Thymus (tissue), 11 donors: Measurements from ENCODE around the gene GABBR1. TPM values are rescaled to one million over a fixed set of nuclear protein-coding genes. Genes with fewer than 3 reads are reported as not detected.
A peak's percentile ranks its signal among the peaks of the same experiment; 100 is the strongest.

Experiments
- DNase-seq, 9 donors: peaks; one replicate each; pipeline ENCODE4 v3.0.0-alpha.2; 2013; ENCODE audit warnings: low spot score in 9 of 9, low read depth in 6 of 9, missing footprints in 1 of 9
- H3K27ac ChIP-seq, 2 donors: one replicate each; pipeline ENCODE4 v1.5.1; 2013; ENCODE audit warnings: control low read depth in 1 of 2, low read depth in 1 of 2, low read length in 1 of 2, mild to moderate bottlenecking in 1 of 2, moderate library complexity in 1 of 2
- H3K27me3 ChIP-seq, 2 donors: one replicate each; pipeline ENCODE4 v1.5.1; 2013; ENCODE audit warnings: low read length in 1 of 2; ENCODE audit not compliant: control insufficient read depth in 2 of 2, insufficient read depth in 1 of 2
- H3K36me3 ChIP-seq, 2 donors: one replicate each; pipeline ENCODE4 v1.5.1; 2013; ENCODE audit warnings: low read length in 1 of 2, mild to moderate bottlenecking in 1 of 2, moderate library complexity in 1 of 2; ENCODE audit not compliant: control insufficient read depth in 2 of 2, insufficient read depth in 2 of 2
- H3K4me1 ChIP-seq, 2 donors: one replicate each; pipeline ENCODE4 v1.5.1; 2013; ENCODE audit warnings: low read length in 2 of 2; ENCODE audit not compliant: control insufficient read depth in 2 of 2, insufficient read depth in 2 of 2
- H3K4me3 ChIP-seq, 2 donors: one replicate each; pipeline ENCODE4 v1.5.1; 2013; ENCODE audit warnings: low read length in 2 of 2, control low read depth in 1 of 2, mild to moderate bottlenecking in 1 of 2
- H3K9me3 ChIP-seq, 2 donors: one replicate each; pipeline ENCODE4 v1.5.1; 2013; ENCODE audit warnings: low read length in 1 of 2, mild to moderate bottlenecking in 1 of 2; ENCODE audit not compliant: control insufficient read depth in 2 of 2, insufficient read depth in 1 of 2
- WGBS: extraction: QIAGEN DNeasy Blood & Tissue Kit; methylation state at CpG from one replicate; pipeline ENCODE4 v1.1.7; 2013; 5-methylcytosine and 5-hydroxymethylcytosine counted together
- polyA plus RNA-seq: library from polyadenylated mRNA; stranded (reverse); fragments of 200-250 nt; gene quantifications from one replicate; pipeline ENCODE4 v1.2.3, GENCODE V29; 2013
- total RNA-seq: library from RNA; stranded (reverse); fragments of 120-200 nt; gene quantifications from one replicate; pipeline ENCODE4 v1.2.4, GENCODE V29; 2013
- donor health status: healthy.

Gene GABBR1
- total and polyA plus RNA-seq, 2 donors, result 1.1 to 20.5 TPM

GRCh38 chr6:29520232-29520631, 112.8 kb downstream of the GABBR1 start:
- Histone ChIP-seq H3K4me3 (no peak overlapping the region), H3K27ac (no peak overlapping the region), H3K4me1 (no peaks in the 10 kb centered on the region), H3K36me3 (no peaks in the 10 kb centered on the region), H3K9me3 (no peaks in the 10 kb centered on the region), H3K27me3 (no peaks in the 10 kb centered on the region)
- DNase-seq, result no peak
- 88% methylated on average over 4 of the region's 4 CpGs for WGBS

GRCh38 chr6:29519291-29520010, 113.5 kb downstream of the GABBR1 start:
- 94% methylated on average over 6 of the region's 6 CpGs for WGBS
- Histone ChIP-seq H3K27ac (no peak overlapping the region), H3K27me3 (no peaks in the 10 kb centered on the region), H3K4me3 (no peak overlapping the region), H3K4me1 (no peaks in the 10 kb centered on the region), H3K36me3 (no peaks in the 10 kb centered on the region), H3K9me3 (no peaks in the 10 kb centered on the region)
- DNase-seq, result no peak

GRCh38 chr6:29517728-29518440, 115.1 kb downstream of the GABBR1 start:
- whole genome bisulfite sequencing, result 95% methylated on average over 7 of the region's 7 CpGs
- Histone ChIP-seq H3K4me1 (no peaks in the 10 kb centered on the region), H3K36me3 (no peaks in the 10 kb centered on the region), H3K9me3 (no peaks in the 10 kb centered on the region), H3K27me3 (no peaks in the 10 kb centered on the region), H3K27ac (no peak overlapping the region), H3K4me3 (no peak overlapping the region)
- no peak for DNase-seq

- H3K27ac ChIP-seq, result no peak overlapping the region
- no peaks in the 10 kb centered on the region for H3K36me3 ChIP-seq
- 97% methylated on average over 1 of the region's 1 CpG for WGBS
- no peaks in the 10 kb centered on the region for H3K4me1 ChIP-seq
- H3K27me3 ChIP-seq, result no peaks in the 10 kb centered on the region
- DNase-seq, result no peak
- H3K4me3 ChIP-seq, result no peak overlapping the region
- no peaks in the 10 kb centered on the region for H3K9me3 ChIP-seq
Observed at GRCh38 chr6:29517245-29517644, 115.7 kb downstream of the GABBR1 start.

GRCh38 chr6:29516108-29516507, 116.9 kb downstream of the GABBR1 start:
- Histone ChIP-seq H3K4me1 (no peaks in the 10 kb centered on the region), H3K9me3 (no peaks in the 10 kb centered on the region), H3K27ac (no peak overlapping the region), H3K4me3 (no peak overlapping the region), H3K36me3 (no peaks in the 10 kb centered on the region), H3K27me3 (no peaks in the 10 kb centered on the region)
- peak in 1 of 9 donors; percentile 10 for DNase-seq
- 15% methylated on average over 6 of the region's 6 CpGs for WGBS

- no peaks in the 10 kb centered on the region for H3K36me3 ChIP-seq
- H3K27ac ChIP-seq, result no peak overlapping the region
- H3K4me3 ChIP-seq, result no peak overlapping the region
- H3K9me3 ChIP-seq, result no peaks in the 10 kb centered on the region
- WGBS, result 97% methylated on average over 2 of the region's 2 CpGs
- no peaks in the 10 kb centered on the region for H3K4me1 ChIP-seq
- no peaks in the 10 kb centered on the region for H3K27me3 ChIP-seq
- DNase-seq, result no peak
Observed at GRCh38 chr6:29510746-29511300, 122.2 kb downstream of the GABBR1 start.

- Histone ChIP-seq H3K4me3 (no peak overlapping the region), H3K9me3 (no peaks in the 10 kb centered on the region), H3K27me3 (no peaks in the 10 kb centered on the region), H3K36me3 (no peaks in the 10 kb centered on the region), H3K27ac (no peak overlapping the region), H3K4me1 (no peaks in the 10 kb centered on the region)
- no peak for DNase-seq
- 70% methylated on average over 4 of the region's 4 CpGs for WGBS
Observed at GRCh38 chr6:29510202-29510601, 122.8 kb downstream of the GABBR1 start.

Other genes starting within 250 kb of the GABBR1 start
- gene OR12D2, start 237.6 kb downstream of the GABBR1 start, total RNA-seq, result not detected
- not detected for gene OR12D2, start 237.6 kb downstream of the GABBR1 start, polyA plus RNA-seq
- gene OR12D1, start 218.3 kb downstream of the GABBR1 start, total RNA-seq, result not detected
- gene OR12D1, start 218.3 kb downstream of the GABBR1 start, polyA plus RNA-seq, result not detected
- gene OR10C1, start 193.9 kb downstream of the GABBR1 start, total RNA-seq, result not detected
- gene OR10C1, start 193.9 kb downstream of the GABBR1 start, polyA plus RNA-seq, result not detected
- under 0.01 TPM for gene OR11A1, start 176.1 kb downstream of the GABBR1 start, total RNA-seq
- gene OR11A1, start 176.1 kb downstream of the GABBR1 start, polyA plus RNA-seq, result 0.02 TPM
- gene OR2H1, start 176.0 kb downstream of the GABBR1 start, total RNA-seq, result not detected
- 0.05 TPM for gene OR2H1, start 176.0 kb downstream of the GABBR1 start, polyA plus RNA-seq
- gene MAS1L, start 145.2 kb downstream of the GABBR1 start, total RNA-seq, result not detected
- not detected for gene MAS1L, start 145.2 kb downstream of the GABBR1 start, polyA plus RNA-seq
- gene UBD, start 73.5 kb downstream of the GABBR1 start, total RNA-seq, result 158 TPM
- gene UBD, start 73.5 kb downstream of the GABBR1 start, polyA plus RNA-seq, result 155 TPM
- not detected for gene OR2H2, start 48.1 kb downstream of the GABBR1 start, total RNA-seq
- under 0.01 TPM for gene OR2H2, start 48.1 kb downstream of the GABBR1 start, polyA plus RNA-seq
- gene MOG, start 23.9 kb upstream of the GABBR1 start, total RNA-seq, result not detected
- 0.11 TPM for gene MOG, start 23.9 kb upstream of the GABBR1 start, polyA plus RNA-seq
- 0.09 TPM for gene ZFP57, start 48.0 kb upstream of the GABBR1 start, total RNA-seq
- 0.05 TPM for gene ZFP57, start 48.0 kb upstream of the GABBR1 start, polyA plus RNA-seq
- gene HLA-F, start 90.3 kb upstream of the GABBR1 start, total RNA-seq, result 130 TPM
- gene HLA-F, start 90.3 kb upstream of the GABBR1 start, polyA plus RNA-seq, result 530 TPM
- gene HLA-G, start 194.6 kb upstream of the GABBR1 start, total RNA-seq, result 1.7 TPM
- 6.3 TPM for gene HLA-G, start 194.6 kb upstream of the GABBR1 start, polyA plus RNA-seq